GM19025 (cell line): Measurements from ENCODE around the gene CATSPERD.
A peak's percentile ranks its signal among the peaks of the same experiment; 100 is the strongest.

Experiments
- ATAC-seq: cut with Tn5 transposase; IDR thresholded peaks from one replicate; pipeline ENCODE4 v1.9.1; 2021; ENCODE audit warnings: mild to moderate bottlenecking, low read depth, moderate library complexity; ENCODE audit not compliant: unreplicated experiment

The CATSPERD gene, protein sequence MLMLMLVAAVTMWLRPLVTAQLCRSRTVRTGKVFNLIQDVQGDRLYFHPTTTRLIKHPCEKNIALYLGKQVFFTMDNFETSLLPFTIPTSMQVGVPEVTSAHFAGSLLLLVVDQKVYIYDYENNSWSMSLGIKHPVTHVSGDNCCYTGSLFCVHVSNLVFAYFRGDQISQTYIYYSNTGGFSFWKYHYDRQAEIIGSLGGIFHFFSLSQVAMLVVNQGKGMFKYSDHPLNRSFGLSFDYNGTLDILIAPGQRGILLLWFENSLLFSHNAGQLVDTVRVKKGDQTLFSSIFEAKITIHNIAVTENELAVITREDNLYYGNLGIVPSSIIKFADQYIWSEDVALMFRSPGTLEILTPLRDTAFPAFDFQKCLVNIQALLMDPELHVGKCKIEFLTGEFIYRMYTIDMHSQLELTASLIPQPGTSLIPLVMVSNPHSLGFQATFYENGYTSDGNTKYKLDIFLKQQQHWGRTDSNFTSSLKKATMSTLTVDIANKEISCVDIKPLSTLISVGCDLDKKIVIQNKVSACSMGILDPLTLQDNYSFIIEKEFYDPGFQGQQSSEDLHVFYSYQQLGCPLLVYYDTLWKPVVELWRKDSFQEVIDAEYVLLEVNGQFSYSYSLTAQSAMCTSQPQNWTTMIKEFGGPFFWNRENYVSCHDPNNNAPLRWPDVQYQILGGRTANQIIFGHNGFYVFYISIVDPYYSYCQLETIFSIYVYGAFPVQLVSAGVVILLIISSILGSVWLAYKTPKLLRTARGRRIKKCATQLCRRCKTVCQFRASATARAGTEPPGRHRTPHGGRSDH

DNA sequence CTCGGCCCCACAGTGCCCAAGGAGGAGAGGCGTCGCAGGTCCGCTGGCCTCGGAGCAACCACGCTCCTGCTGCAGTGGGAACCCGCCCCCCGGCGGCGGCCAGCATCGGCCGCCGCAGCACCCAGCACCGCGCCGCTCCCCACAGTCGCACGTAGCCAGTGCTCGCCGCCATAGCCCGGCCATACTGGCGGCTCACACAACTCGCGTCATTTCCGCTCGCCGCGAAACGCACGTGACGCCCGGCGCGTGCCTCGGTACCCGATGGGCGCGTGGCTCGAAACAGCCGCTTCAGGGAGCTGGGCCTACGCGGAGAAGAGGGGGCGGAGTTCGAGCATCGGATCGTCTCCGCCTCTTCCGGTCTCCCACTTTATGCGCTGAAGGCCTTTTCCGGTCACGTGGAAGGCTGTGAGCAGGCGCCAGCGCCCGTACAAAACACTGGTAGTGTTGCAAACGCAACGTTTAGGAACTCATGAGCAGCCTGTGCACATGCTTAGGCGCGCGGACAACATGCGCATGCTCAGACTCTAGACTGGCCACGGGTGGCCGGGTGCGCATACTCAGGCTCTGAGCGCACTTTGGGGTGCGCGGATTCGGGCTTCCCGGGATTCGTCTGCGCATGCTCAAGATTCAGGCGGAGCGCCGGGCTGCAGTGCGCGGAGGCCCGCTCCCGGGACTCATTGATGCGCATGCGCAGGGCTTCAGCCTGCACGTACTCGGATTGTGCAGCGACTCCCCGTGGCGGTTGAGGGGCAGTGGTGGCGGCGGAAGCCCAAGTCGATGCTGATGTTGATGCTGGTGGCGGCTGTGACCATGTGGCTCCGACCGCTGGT, at the start of gene CATSPERD, which contains the start of gene LONP1:
Gene CATSPERD, plus strand, starts transcription at position 677 of the 830 bp plus-strand sequence. Its CDS starts 101 bp downstream, at position 778.
Gene LONP1, minus strand, starts transcription at position 186 of the 830 bp plus-strand sequence. Its CDS starts 14 bp downstream, at position 172.
- peak; percentile 87 for ATAC-seq

DNA sequence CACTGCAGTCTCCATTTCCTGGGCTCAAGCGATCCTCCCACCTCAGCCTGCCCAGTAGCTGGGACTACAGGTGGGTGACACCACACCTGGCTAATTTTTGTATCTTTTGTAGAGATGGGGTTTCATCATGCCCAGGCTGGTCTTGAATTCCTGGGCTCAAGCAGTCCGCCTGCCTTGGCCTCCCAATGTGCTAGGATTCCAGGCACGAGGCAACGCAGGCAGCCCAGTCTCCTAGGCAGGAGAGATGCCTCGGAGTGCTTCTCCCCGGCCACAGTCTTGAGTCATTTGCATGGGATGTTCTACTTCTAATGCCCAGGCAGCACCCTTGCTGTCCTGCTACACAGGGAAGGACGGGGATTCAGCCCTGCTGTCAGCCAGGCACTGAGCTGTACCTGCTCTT, 48.8 kb upstream of the CATSPERD start:
- ATAC-seq = no peak

DNA sequence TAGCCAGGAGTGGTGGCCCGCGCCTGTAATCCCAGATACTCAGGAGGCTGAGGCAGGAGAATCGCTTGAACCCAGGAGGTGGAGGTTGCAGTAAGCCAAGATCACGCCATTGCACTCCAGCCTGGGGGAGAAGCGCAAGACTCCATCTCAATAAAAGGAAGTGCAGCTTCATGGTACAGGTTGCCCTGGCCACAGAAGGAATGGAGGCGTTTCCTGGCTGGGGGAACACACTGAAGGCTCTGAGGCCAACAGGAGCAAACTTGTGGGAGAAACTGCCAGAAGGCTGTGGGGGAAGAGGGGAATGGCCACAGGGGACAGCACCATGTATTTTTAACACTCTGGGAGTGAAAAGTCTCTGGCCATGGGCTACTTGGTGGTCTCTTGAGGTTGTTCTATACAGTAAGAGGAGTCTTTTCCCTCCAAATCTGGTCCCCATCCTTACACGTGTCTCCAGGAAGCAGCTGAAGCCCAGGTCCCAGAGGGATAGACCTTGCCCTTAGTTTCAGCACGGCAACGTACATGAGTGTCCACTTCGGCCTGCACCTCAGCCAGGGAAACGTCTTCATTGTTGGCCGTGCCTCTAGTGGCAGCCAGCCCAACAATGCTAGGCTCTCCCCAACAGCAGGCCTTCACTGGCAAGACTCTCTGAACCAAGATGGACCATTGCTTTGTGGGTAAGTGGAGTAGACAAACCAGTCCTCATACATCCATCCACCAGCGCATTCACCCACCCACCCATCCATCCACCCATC, 47.6 kb upstream of the CATSPERD start:
- ATAC-seq = no peak

DNA sequence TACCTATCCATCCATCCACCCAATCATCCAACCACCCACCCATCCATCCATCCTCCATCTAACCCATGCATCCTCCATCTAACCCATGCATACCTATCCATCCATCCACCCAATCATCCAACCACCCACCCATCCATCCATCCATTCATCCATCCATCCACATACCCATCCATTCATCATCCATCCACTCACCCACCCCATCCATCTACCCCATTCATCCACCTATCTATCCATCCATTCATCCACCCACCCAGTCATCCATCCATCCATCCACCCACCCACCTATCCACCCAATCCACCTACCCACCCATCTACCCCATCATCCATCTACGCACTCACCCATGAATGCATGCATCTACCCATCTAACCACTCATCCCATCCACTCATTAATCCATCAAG, 46.7 kb upstream of the CATSPERD start:
- no peak for ATAC-seq

DNA sequence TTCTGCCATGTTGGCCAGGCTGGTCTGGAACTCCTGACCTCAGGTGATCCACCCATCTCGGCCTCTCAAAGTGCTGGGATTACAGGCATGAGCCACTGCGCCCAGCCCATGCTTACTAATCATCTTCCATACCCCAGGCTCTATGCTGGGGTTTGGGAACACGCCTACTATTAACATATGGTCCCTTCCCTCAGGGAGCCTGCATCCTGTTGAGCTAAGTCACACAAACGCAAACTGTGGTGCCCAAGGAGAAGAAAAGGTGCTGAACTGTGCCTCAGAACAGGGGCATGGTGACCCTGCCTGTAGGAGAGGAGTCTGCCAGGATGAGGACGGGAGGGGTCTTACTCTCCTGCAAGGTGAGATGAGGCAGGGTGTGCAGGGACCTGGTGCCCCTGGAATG, 45.7 kb upstream of the CATSPERD start:
- no peak for ATAC-seq

DNA sequence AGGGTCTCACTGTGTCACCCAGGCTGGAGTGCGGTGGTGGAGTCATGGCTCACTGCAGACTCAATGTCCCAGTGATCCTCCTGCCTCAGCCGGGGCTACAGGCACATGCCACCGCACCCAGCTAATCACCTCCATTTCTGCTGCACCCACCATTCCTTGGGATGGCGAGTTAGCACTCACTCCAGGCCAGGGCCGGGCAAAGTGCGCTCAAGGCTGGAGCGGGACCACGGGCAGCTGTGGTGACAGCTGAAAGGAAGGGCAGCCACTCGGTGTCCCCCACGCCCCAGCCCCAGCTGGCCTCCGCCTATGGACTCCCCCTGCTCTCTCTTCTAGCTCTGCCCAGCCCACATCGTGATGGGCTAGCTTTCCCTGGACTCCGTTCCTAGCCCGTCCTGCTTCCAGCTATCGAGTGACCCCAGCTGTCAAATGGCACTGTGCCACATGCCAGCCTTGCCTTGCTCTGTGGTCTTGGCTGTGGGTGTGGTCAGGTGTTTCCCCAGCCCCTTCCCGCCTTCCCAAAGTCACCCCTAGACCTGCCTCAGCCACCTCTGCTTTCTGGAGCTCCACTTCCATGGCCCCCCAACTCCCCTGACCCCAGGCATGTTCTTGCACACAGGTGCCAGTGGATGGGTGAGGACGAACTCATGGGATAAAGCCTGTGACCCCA, 44.2 kb upstream of the CATSPERD start:
- ATAC-seq = no peak

DNA sequence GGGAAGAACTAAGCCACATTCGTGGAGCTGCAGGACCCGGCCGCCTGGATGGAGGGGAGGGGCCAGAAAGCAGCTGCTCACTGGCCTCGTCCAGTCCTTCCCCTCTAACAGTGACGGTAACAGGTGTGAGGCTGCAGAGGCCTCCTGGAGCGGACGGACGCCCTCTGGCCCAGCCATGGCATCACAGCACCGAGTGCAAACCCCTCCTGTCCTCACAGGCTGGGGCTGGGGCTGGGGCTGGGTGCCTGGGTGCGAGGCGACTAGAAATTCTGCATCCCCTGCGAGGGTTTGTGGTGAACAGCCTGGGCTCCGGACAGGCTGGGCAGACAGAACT, 43.7 kb upstream of the CATSPERD start:
- no peak for ATAC-seq

DNA sequence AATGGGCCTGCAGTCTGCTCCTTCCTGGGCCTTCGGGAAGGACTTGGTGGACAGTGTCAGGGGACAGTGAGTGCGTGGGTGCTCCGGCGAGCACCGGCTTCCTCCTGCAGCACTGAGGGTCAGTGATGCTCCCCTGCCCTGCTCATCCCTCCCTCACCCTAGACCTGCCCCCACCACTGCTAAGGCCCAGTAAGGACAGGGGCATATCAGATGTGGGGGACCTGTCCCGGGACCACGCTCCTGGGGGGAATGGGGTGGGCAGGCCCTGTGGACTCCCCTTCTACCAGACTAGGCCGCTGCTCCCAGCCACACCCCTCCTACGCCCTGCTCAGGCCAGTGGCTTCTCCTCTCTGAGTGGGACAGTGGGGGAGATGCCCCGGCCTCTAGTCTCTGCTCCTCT, 43.3 kb upstream of the CATSPERD start:
- ATAC-seq = no peak

DNA sequence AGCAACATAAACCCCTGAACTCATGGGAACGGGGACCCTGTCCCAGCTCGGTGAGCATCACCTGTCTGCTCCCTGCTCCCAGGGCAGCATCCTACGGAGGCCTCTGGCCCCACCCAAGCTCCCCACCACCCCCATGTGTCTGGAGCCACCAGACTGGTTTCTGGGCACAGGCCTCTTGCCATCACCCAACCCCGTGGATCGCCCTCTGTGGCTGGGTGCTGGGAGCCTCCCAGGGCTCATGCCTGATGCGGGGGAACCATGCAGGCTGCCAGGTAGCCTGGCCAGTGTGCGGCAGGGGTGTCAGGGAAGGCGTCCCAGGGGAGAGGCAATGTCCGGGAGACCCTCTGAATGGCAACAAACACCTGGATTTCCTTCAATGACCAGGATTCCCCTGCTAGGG, 42.9 kb upstream of the CATSPERD start:
- no peak for ATAC-seq

DNA sequence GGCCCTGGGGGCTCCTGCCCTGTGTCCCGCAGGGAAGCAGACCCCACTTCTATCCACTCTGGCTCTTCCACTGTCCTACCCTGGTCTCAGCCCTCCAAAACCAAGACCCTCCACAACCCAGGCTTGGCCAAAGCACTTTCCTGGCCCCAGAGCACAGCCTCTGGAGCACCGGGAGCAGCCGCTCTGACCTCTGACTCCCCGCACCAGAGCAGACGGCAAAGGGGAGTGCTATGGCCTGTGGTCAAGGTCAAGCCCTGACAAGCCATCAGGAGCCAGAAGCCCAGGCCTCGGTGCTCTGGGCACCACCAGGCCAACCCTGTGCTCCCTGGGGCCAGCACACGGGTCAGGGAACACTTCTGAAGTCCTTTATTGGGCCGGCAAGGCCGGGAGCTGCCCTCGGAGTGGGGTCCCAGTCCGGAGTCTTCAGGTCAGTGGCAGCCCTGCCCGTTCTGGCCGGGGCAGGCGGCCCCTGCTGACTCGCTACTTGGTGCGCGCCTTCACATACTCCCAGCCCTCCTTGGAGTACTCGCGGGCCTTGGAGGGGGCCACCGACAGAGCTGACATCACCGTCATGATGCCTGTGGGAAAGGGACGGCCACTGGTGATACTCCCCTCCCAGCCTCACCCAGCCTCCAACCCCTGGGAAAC, 42.2 kb upstream of the CATSPERD start:
- no peak for ATAC-seq

DNA sequence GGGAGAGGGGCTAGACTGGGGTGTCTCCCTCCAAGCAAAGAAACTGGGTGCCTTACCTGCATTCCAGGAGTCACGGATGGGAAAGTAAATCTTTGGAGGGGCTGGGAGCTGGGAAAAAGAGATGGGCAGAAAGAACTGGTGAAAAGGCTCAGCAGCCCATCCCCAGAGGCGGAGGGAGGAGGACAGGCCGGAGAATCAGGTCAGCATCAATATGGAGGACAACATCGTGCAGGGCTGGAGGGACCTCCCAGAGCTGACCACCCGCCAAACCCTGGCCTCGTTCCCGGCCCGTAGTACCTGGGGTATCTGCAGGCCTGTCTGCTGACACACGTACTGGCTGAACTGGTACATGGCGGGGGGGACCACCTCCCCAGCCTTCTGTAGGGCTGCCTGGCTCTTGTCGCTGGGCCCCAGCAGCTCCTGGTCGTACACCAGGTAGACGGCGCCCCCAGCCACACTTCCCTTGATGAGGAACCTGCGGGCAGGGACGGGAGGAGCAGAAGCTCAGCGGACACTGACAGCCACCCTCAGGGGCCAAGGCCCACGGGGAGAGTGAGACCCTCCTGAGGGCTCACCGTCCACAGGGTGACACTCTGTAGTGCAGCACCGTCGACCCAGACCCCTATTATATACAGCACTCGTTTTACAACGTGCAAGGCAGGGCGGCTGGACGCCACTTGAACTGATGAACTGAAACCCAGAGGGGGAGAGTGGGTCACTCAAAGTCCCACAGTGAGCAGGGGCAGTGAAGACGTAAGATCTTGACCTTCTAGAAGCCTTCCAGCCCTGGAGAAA, 41.0 kb upstream of the CATSPERD start:
- no peak for ATAC-seq

DNA sequence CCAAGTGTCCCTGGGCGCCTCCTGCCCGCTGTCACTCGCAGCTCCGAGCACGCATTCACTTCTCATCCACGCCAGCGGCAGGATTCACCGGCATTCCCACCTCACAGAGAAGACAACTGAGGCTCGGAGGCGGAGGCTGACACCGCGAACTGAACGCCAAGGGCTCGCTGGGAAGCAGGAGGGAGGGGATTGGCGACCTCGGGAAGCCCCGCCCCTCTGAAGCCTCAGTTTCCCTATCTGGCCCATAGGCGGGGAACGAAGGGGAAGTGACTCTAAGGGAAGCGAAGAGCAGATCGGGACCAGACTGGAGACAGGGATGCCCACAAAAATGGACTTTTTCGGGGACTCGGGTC, 40.4 kb upstream of the CATSPERD start:
- no peak for ATAC-seq

DNA sequence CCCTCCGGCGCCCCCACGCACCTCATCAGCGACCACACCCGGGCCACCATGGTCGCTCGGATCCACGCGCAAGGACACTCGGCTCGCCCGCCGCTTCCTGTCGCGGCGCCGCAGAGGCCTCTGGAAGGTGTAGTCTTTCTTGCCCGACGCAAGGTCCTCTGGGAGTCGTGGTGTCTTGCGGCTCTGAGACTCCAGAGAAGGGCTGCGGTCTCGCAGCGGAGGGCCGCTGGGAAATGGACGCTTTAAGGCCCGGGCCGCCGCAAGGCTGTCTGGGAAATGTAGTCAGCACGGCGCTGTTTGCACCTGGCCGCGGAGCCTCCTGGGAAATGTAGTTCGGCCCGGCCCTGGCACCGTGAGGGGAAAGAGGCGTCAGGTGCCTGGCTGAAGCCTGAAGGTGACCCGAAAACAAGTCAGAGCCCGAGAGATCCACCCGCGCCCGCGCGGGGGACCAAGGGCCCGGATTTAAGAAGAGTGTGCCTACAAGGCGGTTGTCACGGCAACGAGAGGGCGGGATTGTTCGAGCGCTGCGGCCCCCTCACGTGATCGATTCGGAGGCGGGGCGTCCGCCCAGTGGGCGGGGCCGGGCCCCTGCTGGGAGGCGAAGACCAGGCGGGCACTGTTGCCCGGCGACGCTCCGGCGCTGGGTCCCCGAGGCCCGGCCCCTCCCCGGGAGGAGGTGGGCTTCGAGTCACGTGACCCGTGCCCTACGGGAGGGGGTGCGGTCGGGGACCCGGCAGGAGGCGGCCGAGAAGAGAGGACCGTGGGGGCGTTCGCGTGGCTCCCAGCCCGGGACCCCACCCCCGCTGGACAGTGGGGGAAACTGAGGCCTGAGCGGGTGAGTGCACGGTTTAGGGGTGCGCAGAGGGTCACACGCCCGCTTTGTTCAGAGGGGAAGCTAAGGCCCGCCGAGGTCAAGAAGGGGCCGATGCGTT, 39.7 kb upstream of the CATSPERD start, which contains the start of the genes HSD11B1L and MICOS13:
Gene HSD11B1L, plus strand, starts transcription at position 591 of the 932 bp plus-strand sequence. CDS start 3,806 bp downstream, outside the sequence.
Gene MICOS13, minus strand, starts transcription at position 80 of the 932 bp plus-strand sequence. Its CDS starts 30 bp downstream, at position 50.
- ATAC-seq = peak; percentile 89

DNA sequence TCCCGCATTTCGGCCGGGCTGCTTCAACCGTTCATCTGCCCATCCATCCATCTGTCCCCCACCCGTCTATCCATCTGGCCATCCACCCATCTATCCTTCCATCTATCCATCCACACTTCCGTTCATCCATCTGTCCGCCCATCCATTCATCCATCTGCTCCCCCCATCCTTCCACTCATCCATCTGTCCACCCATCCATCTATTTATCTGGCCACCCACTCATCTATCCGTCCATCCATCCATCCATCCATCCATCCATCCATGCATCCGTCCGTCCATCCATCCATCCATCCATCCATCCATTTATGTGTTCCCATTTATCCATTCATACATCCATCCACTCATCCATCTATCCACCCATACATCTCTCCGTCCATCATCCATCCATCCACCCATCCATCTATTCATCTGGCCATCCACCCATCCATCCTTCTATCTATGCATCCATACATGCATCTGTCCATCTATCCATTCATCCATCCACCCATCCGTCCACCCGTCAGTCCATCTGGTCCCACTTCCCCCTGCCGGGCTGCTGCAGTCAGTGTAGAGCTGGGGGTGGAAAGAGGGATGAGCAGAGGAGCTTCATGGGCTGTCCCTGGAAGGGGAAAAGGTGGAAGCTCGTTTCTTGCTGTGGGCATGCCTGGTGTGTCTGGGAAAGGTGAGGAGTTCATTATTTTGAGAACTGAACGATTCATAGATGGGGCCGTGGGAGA, 38.9 kb upstream of the CATSPERD start:
- ATAC-seq = no peak

DNA sequence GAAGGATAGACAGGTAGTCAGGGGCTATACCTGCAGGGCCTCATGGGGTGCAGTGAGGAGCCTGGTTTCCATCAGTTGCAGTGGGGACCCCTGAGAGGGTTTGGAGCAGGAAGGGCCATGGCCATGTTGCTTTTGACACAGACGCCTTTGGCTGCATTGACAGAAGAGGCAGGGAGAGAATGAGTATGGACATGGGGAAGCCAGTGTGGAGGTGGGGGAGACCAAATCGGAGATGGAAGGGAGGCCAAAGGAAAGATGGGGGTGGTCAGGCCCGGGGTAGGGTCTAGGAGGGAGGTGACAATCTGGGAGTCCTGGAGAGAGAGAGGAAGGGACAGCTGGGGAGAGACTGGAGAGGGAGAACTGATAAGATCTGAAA, 38.3 kb upstream of the CATSPERD start:
- no peak for ATAC-seq

DNA sequence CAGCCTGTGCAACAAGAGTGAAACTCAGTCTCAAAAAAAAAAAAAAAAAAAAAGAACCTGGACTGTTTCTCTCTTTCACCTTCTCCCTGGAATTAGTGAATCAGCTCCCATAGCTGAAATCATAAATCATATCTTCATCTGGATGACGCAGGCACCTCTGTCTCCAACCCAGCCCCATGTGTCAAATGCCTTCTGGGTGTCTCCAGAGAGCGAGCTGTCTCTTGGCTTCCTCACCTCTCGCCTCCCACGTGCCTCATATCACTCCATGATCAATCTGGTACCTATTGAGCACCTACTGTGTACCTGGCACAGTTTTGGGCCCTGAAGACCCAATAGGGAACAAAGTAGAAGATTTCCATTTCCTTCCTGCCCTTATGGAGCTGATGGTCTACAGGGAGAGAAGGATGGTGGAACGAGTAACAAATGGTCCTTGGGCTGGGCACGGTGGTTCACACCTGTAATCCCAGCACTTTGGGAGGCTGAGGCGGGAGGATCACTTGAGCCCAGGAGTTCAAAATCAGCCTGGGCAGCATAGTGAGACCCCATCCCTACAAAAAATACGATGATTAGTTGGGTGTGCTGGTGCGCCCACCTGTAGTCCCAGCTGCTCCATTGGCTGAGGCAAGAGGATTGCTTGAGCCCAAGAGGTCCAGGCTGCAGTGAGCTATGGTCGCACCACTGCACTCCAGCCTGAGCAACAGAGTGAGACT, 37.1 kb upstream of the CATSPERD start:
- no peak for ATAC-seq
